Measurements from ENCODE around the gene INTS15. TPM values are rescaled to one million over a fixed set of nuclear protein-coding genes. Genes with fewer than 3 reads are reported as not detected.

The INTS15 gene
- total and polyA plus RNA-seq, 9 of the 15 experiments (the other 6 are each of a cell fraction or from before 2014, with no cell fraction given), result 0.52 to 28.9 (median 11.6) TPM

DNA sequence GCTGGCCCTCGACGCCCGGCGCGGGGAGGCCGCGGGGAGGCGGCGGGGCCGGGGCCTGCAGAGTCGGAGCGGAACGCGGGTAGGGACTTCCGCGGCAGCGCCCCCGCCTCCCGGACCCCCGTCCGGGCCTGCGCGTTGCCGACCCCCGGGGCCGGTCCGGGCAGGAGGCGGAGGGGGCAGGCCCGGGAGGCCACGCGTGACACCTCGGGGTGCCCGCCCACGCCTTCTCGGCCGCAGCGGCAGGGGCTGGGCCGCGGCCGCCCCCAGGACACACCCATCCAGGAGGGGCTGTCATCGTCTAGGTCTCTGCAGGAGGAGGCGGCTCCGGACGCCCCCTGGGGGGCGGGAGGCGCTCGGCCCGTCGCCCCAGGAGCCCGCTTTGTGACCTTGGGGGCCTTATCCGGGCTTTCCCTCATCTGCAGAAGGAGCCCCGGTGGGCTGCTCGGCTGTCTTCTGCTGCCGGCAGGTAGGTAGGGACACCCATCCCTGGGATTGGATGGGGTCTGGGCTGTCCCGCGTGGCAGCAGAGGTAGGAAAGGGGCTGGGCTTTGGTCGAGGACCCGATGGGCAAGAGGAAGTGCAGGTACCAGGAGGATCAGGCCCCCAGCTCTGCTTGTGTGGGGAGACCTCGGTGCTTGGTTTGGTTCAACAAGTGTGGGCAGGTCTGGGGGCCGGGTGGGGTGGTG is 47.9 kb downstream of the INTS15 start (continued):
- TF ChIP-seq ID3 (CRISPR knock-in tag; IDR thresholded peaks at IDR 0.05) (no peak), ID3 (tag; IDR thresholded peaks at IDR 0.05) (no peak), ZNF174 (CRISPR knock-in tag; IDR thresholded peaks at IDR 0.05) (no peak), NEUROD1 (IDR thresholded peaks at IDR 0.05; ENCODE audit: borderline replicate concordance, low read depth, low read length, partially characterized antibody) (no peak), SMAD4 (CRISPR knock-in tag; conservative IDR thresholded peaks at IDR 0.05) (peak; percentile 77), ILK (tag; IDR thresholded peaks at IDR 0.05; ENCODE audit: borderline replicate concordance, low read depth) (no peak), KLF13 (tag; IDR thresholded peaks at IDR 0.05; ENCODE audit: borderline replicate concordance, low read depth) (peak; percentile 83; the same call in 1 of the 2 replicates), MYC (IDR thresholded peaks at IDR 0.05; ENCODE audit: low read depth, low read length) (peak; percentile 81), MYC (CRISPR knock-in tag; IDR thresholded peaks at IDR 0.05; ENCODE audit: borderline replicate concordance, low read depth) (no peak), THRAP3 (IDR thresholded peaks at IDR 0.05; ENCODE audit: borderline replicate concordance) (no peak), NR1H2 (CRISPR knock-in tag; IDR thresholded peaks at IDR 0.05) (no peak), TEAD4 (IDR thresholded peaks at IDR 0.05; ENCODE audit: low read length) (no peak), TEAD4 (CRISPR knock-in tag; IDR thresholded peaks at IDR 0.05; ENCODE audit: borderline replicate concordance) (no peak), HDAC1 (IDR thresholded peaks at IDR 0.05) (peak in 1 of 2 experiments; percentile 65; a peak in 2 of 4 replicates), TAF1 (IDR thresholded peaks at IDR 0.05; ENCODE audit: control insufficient read depth, extremely low read depth, insufficient read depth, low read length, severe bottlenecking) (peak; percentile 52), NCOA6 (IDR thresholded peaks at IDR 0.05) (no peak), ARID3B (CRISPR knock-in tag; IDR thresholded peaks at IDR 0.05; ENCODE audit: borderline replicate concordance) (no peak), SMARCA5 (IDR thresholded peaks at IDR 0.05) (no peak), IRF2 (CRISPR knock-in tag; IDR thresholded peaks at IDR 0.05) (no peak), POLR2G (IDR thresholded peaks at IDR 0.05; ENCODE audit: low read depth, low read length) (peak; percentile 58; the same call in 1 of the 2 replicates), ARID4B (CRISPR knock-in tag; IDR thresholded peaks at IDR 0.05) (peak; percentile 63), PCBP1 (IDR thresholded peaks at IDR 0.05; ENCODE audit: low read depth, low read length, poor library complexity, severe bottlenecking) (no peak)

Data from K562 (cell line).